ENCODE results near the gene MEI4. TPM values are rescaled to one million over a fixed set of nuclear protein-coding genes. Genes with fewer than 3 reads are reported as not detected.

Gene MEI4
- total and polyA plus RNA-seq, 2 donors (not counting 1 experiment from before 2014, with no cell fraction given) = not detected

- no peak overlapping the region for H3K4me3 Mint-ChIP-seq
- Histone ChIP-seq H3K27ac (ENCODE audit: low read length in 2 of 2) (no peak overlapping the region), H3K36me3 (replicated peaks in 1 of 2; ENCODE audit: control extremely low read depth in 1 of 2, control insufficient read depth in 1 of 2, extremely low read depth in 1 of 2, insufficient read depth in 2 of 2, low read length in 1 of 2) (no peaks in the 10 kb centered on the region), H3K9ac (ENCODE audit: low read length) (no peak overlapping the region), H3K27me3 (replicated peaks in 1 of 4; ENCODE audit: control extremely low read depth in 1 of 4, control insufficient read depth in 3 of 4, insufficient read depth in 4 of 4, low read length in 3 of 4) (no peaks in the 10 kb centered on the region), H4K20me1 (ENCODE audit: control insufficient read depth, insufficient read depth, low read length, poor library complexity, severe bottlenecking) (no peaks in the 10 kb centered on the region), H3K9me3 (ENCODE audit: control extremely low read depth in 1 of 3, control insufficient read depth in 2 of 3, insufficient read depth in 1 of 3, low read length in 2 of 3) (peaks cover 0 to 4% (median 0%) of the 10 kb centered on the region in 3 donors), H3K79me2 (ENCODE audit: control insufficient read depth, insufficient read depth, low read length) (no peaks in the 10 kb centered on the region), H3K4me1 (ENCODE audit: control insufficient read depth in 2 of 2, insufficient read depth in 2 of 2, low read length in 2 of 2) (no peaks in the 10 kb centered on the region), H3K4me3 (ENCODE audit: control extremely low read depth in 1 of 5, extremely low read depth in 1 of 5, insufficient read depth in 1 of 5, low read depth in 2 of 5, low read length in 4 of 5) (no peak overlapping the region), H3K4me2 (replicated peaks; ENCODE audit: low read depth, low read length, poor library complexity, severe bottlenecking) (no peak overlapping the region), H2AFZ (ENCODE audit: insufficient read depth, low read depth, low read length, poor library complexity, severe bottlenecking) (no peak overlapping the region)
- WGBS (ENCODE audit: insufficient coverage) = no CpG with 5 or more reads among the region's 2 CpGs
- no peak for DNase-seq
- no peak for ATAC-seq (ENCODE audit: low read depth)
- no peaks in the 10 kb centered on the region for H3K27me3 Mint-ChIP-seq
- ChIA-PET POLR2A (no interaction called here), CTCF (no interaction called here)
- H3K9me3 Mint-ChIP-seq (ENCODE audit: insufficient read depth) = no peaks in the 10 kb centered on the region
- intact Hi-C loops (cut with micrococcal nuclease) = no loop called here
- no peak overlapping the region for H3K27ac Mint-ChIP-seq
- TF ChIP-seq CTCF (IDR thresholded peaks at IDR 0.05) = no peak
- TF ChIP-seq EZH2 (IDR thresholded peaks at IDR 0.05; ENCODE audit: borderline replicate concordance, insufficient read depth, low read depth, low read length, poor library complexity, severe bottlenecking) = no peak
- no peaks in the 10 kb centered on the region for H3K4me1 Mint-ChIP-seq
These were observed 109.5 kb downstream of the MEI4 start for GRCh38 chr6:77762386-77762785.

- Histone ChIP-seq H2AFZ (ENCODE audit: insufficient read depth, low read depth, low read length, poor library complexity, severe bottlenecking) (no peak overlapping the region), H3K9ac (ENCODE audit: low read length) (no peak overlapping the region), H3K27me3 (replicated peaks in 1 of 4; ENCODE audit: control extremely low read depth in 1 of 4, control insufficient read depth in 3 of 4, insufficient read depth in 4 of 4, low read length in 3 of 4) (no peaks in the 10 kb centered on the region), H4K20me1 (ENCODE audit: control insufficient read depth, insufficient read depth, low read length, poor library complexity, severe bottlenecking) (no peaks in the 10 kb centered on the region), H3K36me3 (replicated peaks in 1 of 2; ENCODE audit: control extremely low read depth in 1 of 2, control insufficient read depth in 1 of 2, extremely low read depth in 1 of 2, insufficient read depth in 2 of 2, low read length in 1 of 2) (no peaks in the 10 kb centered on the region), H3K79me2 (ENCODE audit: control insufficient read depth, insufficient read depth, low read length) (no peaks in the 10 kb centered on the region), H3K27ac (ENCODE audit: low read length in 2 of 2) (no peak overlapping the region), H3K4me1 (ENCODE audit: control insufficient read depth in 2 of 2, insufficient read depth in 2 of 2, low read length in 2 of 2) (no peaks in the 10 kb centered on the region), H3K9me3 (ENCODE audit: control extremely low read depth in 1 of 3, control insufficient read depth in 2 of 3, insufficient read depth in 1 of 3, low read length in 2 of 3) (peaks cover 0 to 4% (median 0%) of the 10 kb centered on the region in 3 donors), H3K4me3 (ENCODE audit: control extremely low read depth in 1 of 5, extremely low read depth in 1 of 5, insufficient read depth in 1 of 5, low read depth in 2 of 5, low read length in 4 of 5) (no peak overlapping the region), H3K4me2 (replicated peaks; ENCODE audit: low read depth, low read length, poor library complexity, severe bottlenecking) (no peak overlapping the region)
- TF ChIP-seq CTCF (IDR thresholded peaks at IDR 0.05) (no peak), EZH2 (IDR thresholded peaks at IDR 0.05; ENCODE audit: borderline replicate concordance, insufficient read depth, low read depth, low read length, poor library complexity, severe bottlenecking) (no peak)
- Mint-ChIP-seq H3K27me3 (no peaks in the 10 kb centered on the region), H3K27ac (no peak overlapping the region), H3K4me1 (no peaks in the 10 kb centered on the region), H3K9me3 (ENCODE audit: insufficient read depth) (no peaks in the 10 kb centered on the region), H3K4me3 (no peak overlapping the region)
- ChIA-PET POLR2A (no interaction called here), CTCF (no interaction called here)
- WGBS (ENCODE audit: insufficient coverage) = 63% methylated on average over 1 of the region's 2 CpGs
- no peak for DNase-seq
- ATAC-seq (ENCODE audit: low read depth) = no peak
- intact Hi-C loops (cut with micrococcal nuclease) = no loop called here
These were observed 110.3 kb downstream of the MEI4 start for GRCh38 chr6:77763124-77763523.

All from B cell (primary cell).